ENCODE measurements around the gene ZC3H15.
"Not testable (repeated sequence)": the region's sequence is repeated elsewhere in the genome, so short reads cannot be mapped to it uniquely, and the experiment has no call there.

ZC3H15 gene

DNA sequence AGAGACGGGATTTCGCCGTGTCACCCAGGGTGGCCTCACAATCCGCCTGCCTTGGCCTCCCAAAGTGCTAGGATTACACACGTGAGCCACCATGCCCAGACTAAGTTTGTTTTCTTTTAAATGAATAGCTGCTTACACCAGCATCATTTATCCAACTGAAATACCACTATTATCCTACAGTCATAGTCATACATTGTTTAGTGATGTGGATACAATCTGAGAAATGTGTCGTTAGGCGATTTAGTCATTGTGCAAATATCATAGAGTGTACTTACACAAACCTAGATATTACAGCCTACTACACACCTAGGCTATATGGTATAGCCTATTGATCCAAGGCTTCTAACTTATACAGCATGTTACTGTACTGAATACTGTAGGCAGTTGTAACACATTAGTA is 10.3 kb downstream of the ZC3H15 start:
- no peak for DNase-seq

- DNase-seq: no peak
Observed at GRCh38 chr2:186497928-186498327, 11.9 kb downstream of the ZC3H15 start.

- no peak for DNase-seq
Observed at GRCh38 chr2:186498834-186499233, 12.8 kb downstream of the ZC3H15 start.

- DNase-seq: no peak
Observed at GRCh38 chr2:186503827-186504606, 18.0 kb downstream of the ZC3H15 start.

GRCh38 chr2:186508263-186508662 is 22.2 kb downstream of the ZC3H15 start:
- no peak for DNase-seq

GRCh38 chr2:186515376-186515775 is 29.3 kb downstream of the ZC3H15 start:
- DNase-seq: no peak

DNA sequence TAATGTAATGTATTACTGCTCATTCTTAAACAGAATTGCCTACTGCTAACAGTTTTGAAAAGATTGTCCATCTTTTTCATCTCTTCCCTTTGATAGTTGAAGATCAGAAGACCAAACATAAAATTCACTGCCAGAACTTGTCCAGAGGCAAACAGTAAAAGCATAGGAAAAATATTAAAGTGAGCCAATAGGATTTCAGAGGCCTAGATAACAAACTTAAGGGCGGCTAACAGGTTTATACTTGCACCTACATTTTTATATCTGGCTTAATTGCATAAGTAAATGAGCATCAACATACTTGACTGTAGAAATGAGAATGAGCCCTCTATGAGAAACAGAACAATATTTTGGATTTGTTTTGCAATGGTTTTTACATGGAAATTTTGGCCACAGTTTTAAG is 30.3 kb downstream of the ZC3H15 start:
- DNase-seq: no peak

- DNase-seq: no peak
Observed at GRCh38 chr2:186517090-186517489, 31.0 kb downstream of the ZC3H15 start.

GRCh38 chr2:186518291-186518690 is 32.2 kb downstream of the ZC3H15 start:
- DNase-seq: no peak

DNA sequence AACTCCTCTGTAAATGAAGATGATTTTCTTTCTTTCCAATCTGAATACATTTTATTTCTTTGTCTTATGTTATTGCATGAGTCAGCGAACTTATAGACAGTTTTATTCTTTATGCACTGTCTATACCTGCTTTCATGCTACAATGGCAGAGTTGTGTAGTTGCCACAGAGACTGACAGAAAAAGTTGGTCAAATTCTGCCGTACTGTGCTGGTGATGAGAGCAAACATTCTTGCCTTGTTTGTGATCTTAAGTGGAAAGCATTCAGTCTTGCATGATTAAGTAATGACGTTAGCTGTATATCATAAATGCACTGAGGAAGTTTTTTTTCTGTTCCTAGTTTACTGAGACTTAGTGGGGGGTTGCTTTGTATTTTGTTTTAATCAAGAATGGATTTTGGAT is 32.9 kb downstream of the ZC3H15 start:
- DNase-seq: no peak

GRCh38 chr2:186521570-186522153 is 35.6 kb downstream of the ZC3H15 start:
- DNase-seq: not testable (repeated sequence)

- DNase-seq: no peak
Observed at GRCh38 chr2:186522450-186522849, 36.4 kb downstream of the ZC3H15 start.

GRCh38 chr2:186523791-186524190 is 37.7 kb downstream of the ZC3H15 start:
- no peak for DNase-seq

DNA sequence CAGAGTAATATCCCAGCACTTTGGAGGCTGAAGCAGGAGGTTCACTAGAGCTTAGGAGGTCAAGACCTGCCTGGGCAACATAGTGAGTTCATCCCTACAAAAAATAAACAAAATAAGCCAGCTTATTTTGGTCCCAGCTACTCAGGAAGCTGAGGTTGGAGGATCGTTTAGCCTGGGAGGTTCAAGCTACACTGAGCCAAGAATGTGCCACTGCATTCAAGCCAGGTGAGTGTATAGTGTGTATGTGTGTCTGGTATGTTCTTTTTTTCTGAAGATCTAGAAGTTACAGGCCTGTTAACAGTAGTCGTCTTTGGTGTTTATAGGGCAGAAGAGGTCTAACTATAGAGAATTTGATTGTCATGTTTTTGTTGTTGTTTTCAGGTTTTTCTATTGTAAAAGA is 40.2 kb downstream of the ZC3H15 start:
- DNase-seq: no peak

DNA sequence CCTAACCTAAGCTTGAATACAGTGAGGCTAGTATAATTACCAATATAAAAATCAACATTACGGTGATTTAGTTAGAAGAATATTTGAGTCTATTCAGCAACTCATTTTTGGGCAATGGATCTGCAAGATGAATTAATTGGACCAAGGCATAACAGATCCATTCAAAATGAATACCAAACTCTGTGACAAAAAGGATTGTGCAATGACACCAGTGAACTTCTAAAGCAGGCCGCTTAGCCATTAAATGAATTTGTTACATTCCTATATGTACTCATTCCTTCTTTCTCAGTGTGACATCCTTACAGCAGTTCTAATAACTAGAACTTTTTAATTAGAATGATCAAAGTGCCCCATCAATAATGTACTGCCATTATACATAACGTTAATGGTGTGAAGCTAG is 44.3 kb downstream of the ZC3H15 start:
- no peak for DNase-seq

DNA sequence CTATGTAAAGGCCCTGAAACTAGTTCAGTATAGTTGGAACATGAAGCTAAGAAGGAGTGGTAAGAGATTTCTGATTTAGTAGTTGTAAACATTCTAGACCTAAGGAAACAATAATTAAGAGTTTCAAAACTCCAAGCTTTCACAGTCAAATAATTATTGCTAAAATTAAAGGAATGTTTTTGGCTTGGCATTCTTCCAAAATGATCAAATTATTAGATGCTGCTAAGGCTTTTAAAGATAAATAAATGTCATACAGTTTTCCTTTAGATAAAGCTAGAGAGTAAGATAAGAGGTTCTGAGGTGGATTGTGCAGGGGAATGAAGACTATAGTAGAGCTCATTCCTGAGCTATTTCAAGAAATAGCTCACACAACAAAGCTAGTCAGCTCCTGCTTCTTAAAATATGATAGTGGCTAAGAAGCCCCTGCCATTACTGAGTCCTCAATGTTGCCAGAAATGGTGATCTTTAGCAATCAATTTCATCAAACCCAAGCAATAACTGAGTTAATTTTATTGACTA is 45.3 kb downstream of the ZC3H15 start:
- DNase-seq: no peak

DNA sequence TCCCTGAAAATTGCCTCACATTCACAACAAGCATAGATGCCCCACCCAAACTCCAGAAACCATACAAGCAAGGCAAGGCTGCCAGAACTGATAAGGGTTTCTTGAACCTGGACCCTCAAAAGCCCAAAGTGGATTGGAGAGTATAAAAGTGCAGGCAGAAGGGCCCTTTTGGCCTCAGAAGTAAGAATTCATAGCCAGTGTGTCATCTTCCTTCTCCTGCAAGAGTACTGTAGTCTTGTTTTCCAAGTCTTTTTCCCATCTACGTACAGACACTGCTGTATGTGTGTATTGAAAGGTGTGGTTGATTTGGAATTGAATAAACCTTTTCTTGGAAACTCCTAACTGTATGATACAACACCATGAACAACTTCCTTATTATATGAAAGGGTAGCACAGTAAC is 46.8 kb downstream of the ZC3H15 start:
- no peak for DNase-seq

GRCh38 chr2:186533717-186534116 is 47.7 kb downstream of the ZC3H15 start:
- DNase-seq: no peak

GRCh38 chr2:186534406-186534805 is 48.3 kb downstream of the ZC3H15 start:
- no peak for DNase-seq

DNA sequence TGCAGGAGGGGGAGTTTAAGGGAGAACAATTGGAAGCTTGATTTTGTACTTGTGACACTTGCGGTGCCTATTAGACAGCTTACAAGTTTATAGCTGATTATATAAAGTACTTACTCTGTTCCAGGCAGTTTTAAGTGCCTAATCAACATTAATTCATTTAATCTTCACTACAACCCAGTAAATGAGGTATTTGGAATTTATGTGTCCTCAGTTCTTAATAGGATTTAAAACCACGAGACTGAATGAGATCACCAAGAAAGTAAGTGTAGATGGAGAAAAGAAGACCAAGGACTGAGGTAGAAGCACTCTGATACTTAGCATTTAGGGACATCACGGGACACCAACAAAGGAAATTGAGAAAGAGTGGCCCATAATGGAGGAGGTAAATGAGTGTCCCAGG is 49.8 kb downstream of the ZC3H15 start:
- no peak for DNase-seq

DNA sequence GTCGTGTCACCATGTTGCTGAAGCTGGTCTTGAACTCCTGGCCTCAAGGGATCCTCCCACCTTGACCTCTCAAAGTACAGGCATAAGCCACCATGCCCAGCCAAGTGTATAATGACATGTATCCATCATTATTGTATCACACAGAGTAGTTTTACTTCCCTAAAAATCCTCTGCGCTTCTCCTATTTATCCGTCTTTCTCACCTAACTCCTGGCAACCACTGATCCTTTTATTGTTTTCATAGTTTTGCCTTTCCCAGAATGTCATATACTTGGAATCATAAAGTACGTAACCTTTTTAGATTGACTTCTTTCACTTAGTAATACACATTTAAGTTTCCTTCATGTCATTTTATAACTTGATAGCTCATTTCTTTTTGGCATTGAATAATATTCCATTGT is 51.0 kb downstream of the ZC3H15 start:
- no peak for DNase-seq

DNA sequence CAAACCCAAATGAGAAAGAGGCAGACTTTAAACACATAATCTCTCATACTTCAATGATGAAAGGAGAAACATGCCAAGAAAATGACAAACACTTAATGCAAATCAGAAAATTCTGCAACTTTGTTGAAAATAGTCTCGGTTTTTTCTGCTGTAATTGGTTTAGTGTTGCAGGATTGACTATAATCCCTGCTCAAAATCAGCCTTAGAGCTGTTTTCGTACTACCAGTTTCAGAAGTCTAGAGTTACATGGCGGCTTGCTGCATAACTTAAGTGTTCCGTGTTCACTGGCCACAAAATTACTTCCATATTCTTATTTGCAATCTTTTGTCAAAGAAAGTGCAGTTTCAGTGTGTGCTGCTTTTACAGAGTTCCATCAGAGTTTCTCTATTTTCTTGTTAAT is 54.9 kb downstream of the ZC3H15 start:
- DNase-seq: no peak

GRCh38 chr2:186542002-186542401 is 55.9 kb downstream of the ZC3H15 start:
- no peak for DNase-seq

- no peak for DNase-seq
Observed at GRCh38 chr2:186543561-186544131, 57.6 kb downstream of the ZC3H15 start.
